ENCODE measurements around the gene CALHM4. TPM values are rescaled to one million over a fixed set of nuclear protein-coding genes. Genes with fewer than 3 reads are reported as not detected.

Gene CALHM4
- total RNA-seq, 2 experiments from 2014 or later: not detected

DNA sequence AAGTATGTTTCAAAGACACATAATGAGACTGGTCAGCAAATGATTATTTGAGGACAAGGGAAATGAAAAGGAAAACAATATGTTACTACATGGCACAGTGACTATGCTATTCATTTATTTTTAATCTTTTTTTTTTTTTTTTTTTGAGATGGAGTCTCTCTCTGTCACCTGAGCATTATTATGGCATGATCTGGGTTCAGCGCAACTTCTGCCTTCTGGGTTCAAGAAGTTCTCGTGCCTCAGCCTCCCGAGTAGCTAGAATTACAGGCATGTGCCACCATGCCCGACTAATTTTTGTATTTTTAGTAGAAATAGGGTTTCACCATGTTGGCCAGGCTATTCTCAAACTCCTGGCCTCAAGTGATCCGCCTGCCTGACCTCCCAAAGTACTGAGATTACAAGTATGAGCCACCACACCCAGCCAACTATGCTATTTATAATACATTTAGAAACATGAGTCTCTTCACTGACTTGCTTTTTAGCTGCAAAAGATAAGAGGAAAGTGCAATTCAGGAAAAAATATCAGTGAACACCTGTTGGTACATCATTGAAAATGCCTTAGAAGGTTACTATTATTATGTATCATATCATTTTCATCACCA is 3.4 kb downstream of the CALHM4 start:
- no peak overlapping the region for H2AFZ ChIP-seq (ENCODE audit: low read length)
- DNase-seq (ENCODE audit: low spot score): no peak
- CTCF ChIA-PET (ENCODE audit: unreplicated experiment): no interaction called here
- H3K27ac ChIP-seq (ENCODE audit: low read depth, low read length, poor library complexity, severe bottlenecking): no peak overlapping the region
- no peaks in the 10 kb centered on the region for H3K36me3 ChIP-seq (ENCODE audit: insufficient read depth, low read length)
- no peaks in the 10 kb centered on the region for H3K79me2 ChIP-seq (ENCODE audit: insufficient read depth, low read depth, low read length)
- TF ChIP-seq, protein P1, sequence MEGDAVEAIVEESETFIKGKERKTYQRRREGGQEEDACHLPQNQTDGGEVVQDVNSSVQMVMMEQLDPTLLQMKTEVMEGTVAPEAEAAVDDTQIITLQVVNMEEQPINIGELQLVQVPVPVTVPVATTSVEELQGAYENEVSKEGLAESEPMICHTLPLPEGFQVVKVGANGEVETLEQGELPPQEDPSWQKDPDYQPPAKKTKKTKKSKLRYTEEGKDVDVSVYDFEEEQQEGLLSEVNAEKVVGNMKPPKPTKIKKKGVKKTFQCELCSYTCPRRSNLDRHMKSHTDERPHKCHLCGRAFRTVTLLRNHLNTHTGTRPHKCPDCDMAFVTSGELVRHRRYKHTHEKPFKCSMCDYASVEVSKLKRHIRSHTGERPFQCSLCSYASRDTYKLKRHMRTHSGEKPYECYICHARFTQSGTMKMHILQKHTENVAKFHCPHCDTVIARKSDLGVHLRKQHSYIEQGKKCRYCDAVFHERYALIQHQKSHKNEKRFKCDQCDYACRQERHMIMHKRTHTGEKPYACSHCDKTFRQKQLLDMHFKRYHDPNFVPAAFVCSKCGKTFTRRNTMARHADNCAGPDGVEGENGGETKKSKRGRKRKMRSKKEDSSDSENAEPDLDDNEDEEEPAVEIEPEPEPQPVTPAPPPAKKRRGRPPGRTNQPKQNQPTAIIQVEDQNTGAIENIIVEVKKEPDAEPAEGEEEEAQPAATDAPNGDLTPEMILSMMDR (conservative IDR thresholded peaks at IDR 0.05; ENCODE audit: low read length): no peak
- TF ChIP-seq EZH2phosphoT487 (IDR thresholded peaks at IDR 0.05; ENCODE audit: borderline replicate concordance, low read depth, low read length): no peak
- POLR2A ChIA-PET: interaction anchor here (0.7 kb wide), 1 partner anchor 167 kb away, joined by 4 read pairs; no protein-coding TSS in a partner anchor
- H3K4me2 ChIP-seq (ENCODE audit: low read length): no peak overlapping the region
- H3K4me3 ChIP-seq (ENCODE audit: low read depth, low read length, poor library complexity, severe bottlenecking): no peak overlapping the region
- H3K4me1 ChIP-seq (ENCODE audit: insufficient read depth, low read length, poor library complexity, severe bottlenecking): no peaks in the 10 kb centered on the region
- no peaks in the 10 kb centered on the region for H4K20me1 ChIP-seq (ENCODE audit: insufficient read depth, low read length)
- intact Hi-C loops (cut with micrococcal nuclease; ENCODE audit: unreplicated experiment): no loop called here
- no peaks in the 10 kb centered on the region for H3K9me2 ChIP-seq (ENCODE audit: insufficient read depth, low read length)
- no TSS peak for BruUV-seq (replicated peaks)
- H3K9me3 ChIP-seq (ENCODE audit: low read length): no peaks in the 10 kb centered on the region

DNA sequence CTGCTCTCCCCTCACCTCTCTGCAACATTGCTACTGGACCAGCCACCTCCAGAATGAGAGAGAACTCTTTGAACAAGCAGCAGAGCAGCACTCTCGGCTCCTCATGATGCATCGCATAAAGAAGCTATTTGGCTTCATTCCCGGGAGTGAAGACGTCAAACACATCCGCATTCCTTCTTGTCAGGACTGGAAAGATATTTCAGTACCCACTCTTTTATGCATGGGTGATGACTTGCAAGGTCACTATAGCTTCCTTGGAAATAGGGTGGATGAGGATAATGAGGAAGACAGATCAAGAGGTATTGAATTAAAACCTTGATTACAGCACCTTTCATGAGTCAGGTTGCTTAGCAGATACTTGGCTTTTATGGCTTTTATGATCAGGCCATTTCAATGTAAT is 4.3 kb downstream of the CALHM4 start:
- Histone ChIP-seq H3K9me3 (ENCODE audit: low read length) (no peaks in the 10 kb centered on the region), H3K79me2 (ENCODE audit: insufficient read depth, low read depth, low read length) (no peaks in the 10 kb centered on the region), H3K4me2 (ENCODE audit: low read length) (no peak overlapping the region), H3K36me3 (ENCODE audit: insufficient read depth, low read length) (no peaks in the 10 kb centered on the region), H3K4me3 (ENCODE audit: low read depth, low read length, poor library complexity, severe bottlenecking) (no peak overlapping the region), H3K4me1 (ENCODE audit: insufficient read depth, low read length, poor library complexity, severe bottlenecking) (no peaks in the 10 kb centered on the region), H3K9me2 (ENCODE audit: insufficient read depth, low read length) (no peaks in the 10 kb centered on the region), H4K20me1 (ENCODE audit: insufficient read depth, low read length) (no peaks in the 10 kb centered on the region), H2AFZ (ENCODE audit: low read length) (no peak overlapping the region), H3K27ac (ENCODE audit: low read depth, low read length, poor library complexity, severe bottlenecking) (no peak overlapping the region)
- DNase-seq (ENCODE audit: low spot score): no peak
- ChIA-PET CTCF (ENCODE audit: unreplicated experiment) (interaction anchor here (1.1 kb wide), 1 partner anchor 16 kb away, joined by 5 read pairs; no protein-coding TSS in a partner anchor), POLR2A (interaction anchor here (0.6 to 0.7 kb wide), 2 partner anchors 113 to 122 kb away, joined by 3 read pairs; no protein-coding TSS in a partner anchor)
- TF ChIP-seq EZH2phosphoT487 (IDR thresholded peaks at IDR 0.05; ENCODE audit: borderline replicate concordance, low read depth, low read length): no peak
- TF ChIP-seq, protein P1 (conservative IDR thresholded peaks at IDR 0.05; ENCODE audit: low read length): no peak
- intact Hi-C loops (cut with micrococcal nuclease; ENCODE audit: unreplicated experiment): no loop called here
- BruUV-seq (replicated peaks): no TSS peak

GRCh38 chr6:116560130-116560529 is 6.6 kb downstream of the CALHM4 start:
- TF ChIP-seq, protein P1 (conservative IDR thresholded peaks at IDR 0.05; ENCODE audit: low read length): no peak
- no peak for TF ChIP-seq EZH2phosphoT487 (IDR thresholded peaks at IDR 0.05; ENCODE audit: borderline replicate concordance, low read depth, low read length)
- no peaks in the 10 kb centered on the region for H3K9me3 ChIP-seq (ENCODE audit: low read length)
- no peak overlapping the region for H2AFZ ChIP-seq (ENCODE audit: low read length)
- H3K4me3 ChIP-seq (ENCODE audit: low read depth, low read length, poor library complexity, severe bottlenecking): no peak overlapping the region
- H3K36me3 ChIP-seq (ENCODE audit: insufficient read depth, low read length): no peaks in the 10 kb centered on the region
- H3K9me2 ChIP-seq (ENCODE audit: insufficient read depth, low read length): no peaks in the 10 kb centered on the region
- no peaks in the 10 kb centered on the region for H3K4me1 ChIP-seq (ENCODE audit: insufficient read depth, low read length, poor library complexity, severe bottlenecking)
- no peaks in the 10 kb centered on the region for H4K20me1 ChIP-seq (ENCODE audit: insufficient read depth, low read length)
- no TSS peak for BruUV-seq (replicated peaks)
- intact Hi-C loops (cut with micrococcal nuclease; ENCODE audit: unreplicated experiment): loop anchor here (2.0 kb wide), 2 partner anchors 23 to 341 kb away; no protein-coding TSS in a partner anchor
- ChIA-PET POLR2A (interaction anchor here (0.7 to 1.7 kb wide), 4 partner anchors 8 to 116 kb away, joined by 3 to 10 read pairs (median 6); partner anchors contain the start of gene RWDD1), CTCF (ENCODE audit: unreplicated experiment) (interaction anchor here (1.2 to 1.5 kb wide), 2 partner anchors 11 to 291 kb away, joined by 6 to 8 read pairs; partner anchors contain the start of gene RWDD1)
- no peak for DNase-seq (ENCODE audit: low spot score)
- H3K79me2 ChIP-seq (ENCODE audit: insufficient read depth, low read depth, low read length): no peaks in the 10 kb centered on the region
- no peak overlapping the region for H3K27ac ChIP-seq (ENCODE audit: low read depth, low read length, poor library complexity, severe bottlenecking)
- no peak overlapping the region for H3K4me2 ChIP-seq (ENCODE audit: low read length)
